ENCODE data around the gene RNF151.

- TF ChIP-seq, protein P1, sequence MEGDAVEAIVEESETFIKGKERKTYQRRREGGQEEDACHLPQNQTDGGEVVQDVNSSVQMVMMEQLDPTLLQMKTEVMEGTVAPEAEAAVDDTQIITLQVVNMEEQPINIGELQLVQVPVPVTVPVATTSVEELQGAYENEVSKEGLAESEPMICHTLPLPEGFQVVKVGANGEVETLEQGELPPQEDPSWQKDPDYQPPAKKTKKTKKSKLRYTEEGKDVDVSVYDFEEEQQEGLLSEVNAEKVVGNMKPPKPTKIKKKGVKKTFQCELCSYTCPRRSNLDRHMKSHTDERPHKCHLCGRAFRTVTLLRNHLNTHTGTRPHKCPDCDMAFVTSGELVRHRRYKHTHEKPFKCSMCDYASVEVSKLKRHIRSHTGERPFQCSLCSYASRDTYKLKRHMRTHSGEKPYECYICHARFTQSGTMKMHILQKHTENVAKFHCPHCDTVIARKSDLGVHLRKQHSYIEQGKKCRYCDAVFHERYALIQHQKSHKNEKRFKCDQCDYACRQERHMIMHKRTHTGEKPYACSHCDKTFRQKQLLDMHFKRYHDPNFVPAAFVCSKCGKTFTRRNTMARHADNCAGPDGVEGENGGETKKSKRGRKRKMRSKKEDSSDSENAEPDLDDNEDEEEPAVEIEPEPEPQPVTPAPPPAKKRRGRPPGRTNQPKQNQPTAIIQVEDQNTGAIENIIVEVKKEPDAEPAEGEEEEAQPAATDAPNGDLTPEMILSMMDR (IDR thresholded peaks at IDR 0.05): peak; percentile 42
- TF ChIP-seq, protein P2, sequence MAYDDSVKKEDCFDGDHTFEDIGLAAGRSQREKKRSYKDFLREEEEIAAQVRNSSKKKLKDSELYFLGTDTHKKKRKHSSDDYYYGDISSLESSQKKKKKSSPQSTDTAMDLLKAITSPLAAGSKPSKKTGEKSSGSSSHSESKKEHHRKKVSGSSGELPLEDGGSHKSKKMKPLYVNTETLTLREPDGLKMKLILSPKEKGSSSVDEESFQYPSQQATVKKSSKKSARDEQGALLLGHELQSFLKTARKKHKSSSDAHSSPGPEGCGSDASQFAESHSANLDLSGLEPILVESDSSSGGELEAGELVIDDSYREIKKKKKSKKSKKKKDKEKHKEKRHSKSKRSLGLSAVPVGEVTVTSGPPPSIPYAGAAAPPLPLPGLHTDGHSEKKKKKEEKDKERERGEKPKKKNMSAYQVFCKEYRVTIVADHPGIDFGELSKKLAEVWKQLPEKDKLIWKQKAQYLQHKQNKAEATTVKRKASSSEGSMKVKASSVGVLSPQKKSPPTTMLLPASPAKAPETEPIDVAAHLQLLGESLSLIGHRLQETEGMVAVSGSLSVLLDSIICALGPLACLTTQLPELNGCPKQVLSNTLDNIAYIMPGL (CRISPR knock-in tag; IDR thresholded peaks at IDR 0.05; ENCODE audit: borderline replicate concordance): no peak
- TF ChIP-seq, protein P3, sequence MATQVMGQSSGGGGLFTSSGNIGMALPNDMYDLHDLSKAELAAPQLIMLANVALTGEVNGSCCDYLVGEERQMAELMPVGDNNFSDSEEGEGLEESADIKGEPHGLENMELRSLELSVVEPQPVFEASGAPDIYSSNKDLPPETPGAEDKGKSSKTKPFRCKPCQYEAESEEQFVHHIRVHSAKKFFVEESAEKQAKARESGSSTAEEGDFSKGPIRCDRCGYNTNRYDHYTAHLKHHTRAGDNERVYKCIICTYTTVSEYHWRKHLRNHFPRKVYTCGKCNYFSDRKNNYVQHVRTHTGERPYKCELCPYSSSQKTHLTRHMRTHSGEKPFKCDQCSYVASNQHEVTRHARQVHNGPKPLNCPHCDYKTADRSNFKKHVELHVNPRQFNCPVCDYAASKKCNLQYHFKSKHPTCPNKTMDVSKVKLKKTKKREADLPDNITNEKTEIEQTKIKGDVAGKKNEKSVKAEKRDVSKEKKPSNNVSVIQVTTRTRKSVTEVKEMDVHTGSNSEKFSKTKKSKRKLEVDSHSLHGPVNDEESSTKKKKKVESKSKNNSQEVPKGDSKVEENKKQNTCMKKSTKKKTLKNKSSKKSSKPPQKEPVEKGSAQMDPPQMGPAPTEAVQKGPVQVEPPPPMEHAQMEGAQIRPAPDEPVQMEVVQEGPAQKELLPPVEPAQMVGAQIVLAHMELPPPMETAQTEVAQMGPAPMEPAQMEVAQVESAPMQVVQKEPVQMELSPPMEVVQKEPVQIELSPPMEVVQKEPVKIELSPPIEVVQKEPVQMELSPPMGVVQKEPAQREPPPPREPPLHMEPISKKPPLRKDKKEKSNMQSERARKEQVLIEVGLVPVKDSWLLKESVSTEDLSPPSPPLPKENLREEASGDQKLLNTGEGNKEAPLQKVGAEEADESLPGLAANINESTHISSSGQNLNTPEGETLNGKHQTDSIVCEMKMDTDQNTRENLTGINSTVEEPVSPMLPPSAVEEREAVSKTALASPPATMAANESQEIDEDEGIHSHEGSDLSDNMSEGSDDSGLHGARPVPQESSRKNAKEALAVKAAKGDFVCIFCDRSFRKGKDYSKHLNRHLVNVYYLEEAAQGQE (IDR thresholded peaks at IDR 0.05): no peak
- no peak for TF ChIP-seq POLR2A (IDR thresholded peaks at IDR 0.05; ENCODE audit: low read length)
Measured at GRCh38 chr16:2016407-2016922, 49.8 kb downstream of the RNF151 start.

Data from A549 (cell line).